ENCODE measurements around the gene PIGH. TPM values are rescaled to one million over a fixed set of nuclear protein-coding genes. Genes with fewer than 3 reads are reported as not detected.

Gene PIGH
- total and polyA plus RNA-seq, 2 of the 13 experiments (the other 11 are each of a cell fraction or from before 2014, with no cell fraction given), result 30.0 to 43.5 TPM

GRCh38 chr14:67555518-67556090 is 44.5 kb downstream of the PIGH start:
- no peak overlapping the region for H3K4me3 ChIP-seq (replicated peaks in 1 of 3; ENCODE audit: insufficient read depth in 1 of 3, low read depth in 2 of 3, low read length in 3 of 3)
- peaks cover 0 to 11% of the 10 kb centered on the region in 2 experiments; a peak in 2 of 5 replicates for H3K36me3 ChIP-seq (replicated peaks in 1 of 2; ENCODE audit: control insufficient read depth in 1 of 2, insufficient read depth in 2 of 2, low read length in 2 of 2)
- POLR2A ChIA-PET, result no interaction called here
- H3K79me2 ChIP-seq (ENCODE audit: insufficient read depth, low read length), result no peaks in the 10 kb centered on the region
- in situ Hi-C loops (cut with HindIII; ENCODE audit: extremely low pct_ligation_motif_present, low pct_unique_long_range_greater_than_20kb) (no loop called here), intact Hi-C loops (cut with micrococcal nuclease; ENCODE audit: unreplicated experiment) (no loop called here)
- no peak overlapping the region for H3K4me2 ChIP-seq (ENCODE audit: low read depth, low read length)
- H3K9me3 ChIP-seq (ENCODE audit: low read length), result no peaks in the 10 kb centered on the region
- 95% methylated on average over 8 of the region's 11 CpGs for WGBS (ENCODE audit: low lambda C conversion rate)
- no peak for ATAC-seq
- no peak for FAIRE-seq
- no peak overlapping the region for H2AFZ ChIP-seq (ENCODE audit: low read length)
- TF ChIP-seq MXI1 (IDR thresholded peaks at IDR 0.05; ENCODE audit: borderline replicate concordance, low read depth, low read length), result no peak
- TF ChIP-seq ZBTB42 (CRISPR knock-in tag; IDR thresholded peaks at IDR 0.05), result no peak
- TF ChIP-seq, protein P1, sequence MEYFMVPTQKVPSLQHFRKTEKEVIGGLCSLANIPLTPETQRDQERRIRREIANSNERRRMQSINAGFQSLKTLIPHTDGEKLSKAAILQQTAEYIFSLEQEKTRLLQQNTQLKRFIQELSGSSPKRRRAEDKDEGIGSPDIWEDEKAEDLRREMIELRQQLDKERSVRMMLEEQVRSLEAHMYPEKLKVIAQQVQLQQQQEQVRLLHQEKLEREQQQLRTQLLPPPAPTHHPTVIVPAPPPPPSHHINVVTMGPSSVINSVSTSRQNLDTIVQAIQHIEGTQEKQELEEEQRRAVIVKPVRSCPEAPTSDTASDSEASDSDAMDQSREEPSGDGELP (IDR thresholded peaks at IDR 0.05; ENCODE audit: borderline replicate concordance, low read depth), result no peak
- no peak for TF ChIP-seq GABPA (IDR thresholded peaks at IDR 0.05; ENCODE audit: low read depth, low read length)
- no peak for TF ChIP-seq GABPA (CRISPR knock-in tag; IDR thresholded peaks at IDR 0.05; ENCODE audit: low read depth)
- TF ChIP-seq ZNF12 (CRISPR knock-in tag; IDR thresholded peaks at IDR 0.05), result no peak
- TF ChIP-seq MTF1 (CRISPR knock-in tag; IDR thresholded peaks at IDR 0.05), result no peak
- TF ChIP-seq ZBTB10 (CRISPR knock-in tag; IDR thresholded peaks at IDR 0.05; ENCODE audit: borderline replicate concordance), result no peak
- no peak for TF ChIP-seq KDM2A (CRISPR knock-in tag; IDR thresholded peaks at IDR 0.05; ENCODE audit: borderline replicate concordance, low read depth)
- TF ChIP-seq NFIC (IDR thresholded peaks at IDR 0.05; ENCODE audit: low read length), result no peak
- TF ChIP-seq, protein P2, sequence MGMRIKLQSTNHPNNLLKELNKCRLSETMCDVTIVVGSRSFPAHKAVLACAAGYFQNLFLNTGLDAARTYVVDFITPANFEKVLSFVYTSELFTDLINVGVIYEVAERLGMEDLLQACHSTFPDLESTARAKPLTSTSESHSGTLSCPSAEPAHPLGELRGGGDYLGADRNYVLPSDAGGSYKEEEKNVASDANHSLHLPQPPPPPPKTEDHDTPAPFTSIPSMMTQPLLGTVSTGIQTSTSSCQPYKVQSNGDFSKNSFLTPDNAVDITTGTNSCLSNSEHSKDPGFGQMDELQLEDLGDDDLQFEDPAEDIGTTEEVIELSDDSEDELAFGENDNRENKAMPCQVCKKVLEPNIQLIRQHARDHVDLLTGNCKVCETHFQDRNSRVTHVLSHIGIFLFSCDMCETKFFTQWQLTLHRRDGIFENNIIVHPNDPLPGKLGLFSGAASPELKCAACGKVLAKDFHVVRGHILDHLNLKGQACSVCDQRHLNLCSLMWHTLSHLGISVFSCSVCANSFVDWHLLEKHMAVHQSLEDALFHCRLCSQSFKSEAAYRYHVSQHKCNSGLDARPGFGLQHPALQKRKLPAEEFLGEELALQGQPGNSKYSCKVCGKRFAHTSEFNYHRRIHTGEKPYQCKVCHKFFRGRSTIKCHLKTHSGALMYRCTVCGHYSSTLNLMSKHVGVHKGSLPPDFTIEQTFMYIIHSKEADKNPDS (CRISPR knock-in tag; IDR thresholded peaks at IDR 0.05), result no peak
- no peak for TF ChIP-seq TGIF2 (CRISPR knock-in tag; IDR thresholded peaks at IDR 0.05)
- TF ChIP-seq ZNF772 (CRISPR knock-in tag; IDR thresholded peaks at IDR 0.05), result no peak
- no peak for TF ChIP-seq TEAD3 (CRISPR knock-in tag; optimal IDR thresholded peaks at IDR 0.05; ENCODE audit: borderline replicate concordance)
- no peak for TF ChIP-seq MAF1 (CRISPR knock-in tag; IDR thresholded peaks at IDR 0.05; ENCODE audit: borderline replicate concordance)
- TF ChIP-seq ZNF530 (CRISPR knock-in tag; IDR thresholded peaks at IDR 0.05; ENCODE audit: low read depth), result no peak
- TF ChIP-seq CREBL2 (CRISPR knock-in tag; IDR thresholded peaks at IDR 0.05; ENCODE audit: borderline replicate concordance), result no peak
- no peak for TF ChIP-seq HNRNPK (IDR thresholded peaks at IDR 0.05; ENCODE audit: low read depth, low read length, poor library complexity, severe bottlenecking)
- CTCF ChIA-PET (ENCODE audit: low intra/inter-chr PET ratio, low total read pairs), result no interaction called here
- H4K20me1 ChIP-seq (ENCODE audit: insufficient read depth, low read length), result no peaks in the 10 kb centered on the region
- no peak for DNase-seq (ENCODE audit: low spot score)
- peaks cover 13% of the 10 kb centered on the region for H3K4me1 ChIP-seq (ENCODE audit: insufficient read depth, low read length)
- H3K27ac ChIP-seq (ENCODE audit: extremely low read length, insufficient read depth, low read length), result no peak overlapping the region
- BruUV-seq (replicated peaks), result no TSS peak
- H3K27me3 ChIP-seq (ENCODE audit: control insufficient read depth in 1 of 2, insufficient read depth in 2 of 2, low read length in 2 of 2), result no peaks in the 10 kb centered on the region
- no peak overlapping the region for H3K9ac ChIP-seq (ENCODE audit: insufficient read depth, low read depth, low read length)

Data from HepG2 (cell line).